ENCODE results near the gene KRT10. TPM values are rescaled to one million over a fixed set of nuclear protein-coding genes. Genes with fewer than 3 reads are reported as not detected.

The KRT10 gene
- polyA plus RNA-seq, 1 donor (not counting 4 experiments of a cell fraction or from before 2014, with no cell fraction given), result 67.9 TPM

- DNase-seq (ENCODE audit: low read depth, low spot score), result no peak
- H4K20me1 ChIP-seq (ENCODE audit: control insufficient read depth, extremely low read depth, insufficient read depth, low read length), result no peaks in the 10 kb centered on the region
- no peaks in the 10 kb centered on the region for H3K27me3 ChIP-seq (ENCODE audit: control insufficient read depth, extremely low read depth, insufficient read depth, low read length)
- no peaks in the 10 kb centered on the region for H3K9me3 ChIP-seq (ENCODE audit: control insufficient read depth, low read depth, low read length)
- peaks cover 12% of the 10 kb centered on the region for H3K79me2 ChIP-seq (ENCODE audit: control insufficient read depth, insufficient read depth, low read length)
- peak overlapping the region; percentile 60 for H3K27ac ChIP-seq (ENCODE audit: control insufficient read depth, insufficient read depth, low read length)
- no peak for FAIRE-seq
- TF ChIP-seq EZH2 (IDR thresholded peaks at IDR 0.05; ENCODE audit: low read length) (no peak), CTCF (optimal IDR thresholded peaks at IDR 0.05 in 1 of 3, IDR thresholded peaks at IDR 0.05 in 1 of 3, conservative IDR thresholded peaks at IDR 0.05 in 1 of 3; ENCODE audit: extremely low read depth in 1 of 3, insufficient read depth in 2 of 3, low read length in 3 of 3) (no peak)
- H3K4me2 ChIP-seq (ENCODE audit: control insufficient read depth, extremely low read depth, insufficient read depth, low read depth, low read length), result peak overlapping the region; percentile 75
- H3K4me3 ChIP-seq (ENCODE audit: control insufficient read depth in 2 of 3, extremely low read depth in 1 of 3, insufficient read depth in 2 of 3, low read depth in 1 of 3, low read length in 3 of 3), result peak overlapping the region; percentile 61 to 88 (median 68)
- H3K4me1 ChIP-seq (ENCODE audit: control insufficient read depth, extremely low read depth, insufficient read depth, low read length), result peaks cover 17% of the 10 kb centered on the region
- dilution Hi-C loops (cut with MboI; ENCODE audit: extremely low pct_ligation_motif_present, low sequenced_read_pairs), result no loop called here
- H3K36me3 ChIP-seq (ENCODE audit: control insufficient read depth in 2 of 2, extremely low read depth in 1 of 2, insufficient read depth in 2 of 2, low read length in 2 of 2), result peaks cover 4 to 8% of the 10 kb centered on the region in 2 experiments
- H3K9ac ChIP-seq (ENCODE audit: control insufficient read depth, extremely low read depth, insufficient read depth, low read length), result peak overlapping the region; percentile 74
- H3K9me1 ChIP-seq (ENCODE audit: control insufficient read depth, extremely low read depth, insufficient read depth, low read length), result no peaks in the 10 kb centered on the region
- H2AFZ ChIP-seq (ENCODE audit: control insufficient read depth, low read length), result peak overlapping the region; percentile 72
These were observed 2.8 kb downstream of the KRT10 start for GRCh38 chr17:40819528-40820125.

- Histone ChIP-seq H3K9ac (ENCODE audit: control insufficient read depth, extremely low read depth, insufficient read depth, low read length) (peak overlapping the region; percentile 74), H2AFZ (ENCODE audit: control insufficient read depth, low read length) (peak overlapping the region; percentile 72), H3K4me1 (ENCODE audit: control insufficient read depth, extremely low read depth, insufficient read depth, low read length) (peaks cover 13% of the 10 kb centered on the region), H3K9me1 (ENCODE audit: control insufficient read depth, extremely low read depth, insufficient read depth, low read length) (no peaks in the 10 kb centered on the region), H3K79me2 (ENCODE audit: control insufficient read depth, insufficient read depth, low read length) (peaks cover 12% of the 10 kb centered on the region), H3K27me3 (ENCODE audit: control insufficient read depth, extremely low read depth, insufficient read depth, low read length) (no peaks in the 10 kb centered on the region), H3K4me3 (ENCODE audit: control insufficient read depth in 2 of 3, extremely low read depth in 1 of 3, insufficient read depth in 2 of 3, low read depth in 1 of 3, low read length in 3 of 3) (peak overlapping the region; percentile 61 to 88 (median 82)), H3K27ac (ENCODE audit: control insufficient read depth, insufficient read depth, low read length) (peak overlapping the region; percentile 60), H4K20me1 (ENCODE audit: control insufficient read depth, extremely low read depth, insufficient read depth, low read length) (no peaks in the 10 kb centered on the region), H3K36me3 (ENCODE audit: control insufficient read depth in 2 of 2, extremely low read depth in 1 of 2, insufficient read depth in 2 of 2, low read length in 2 of 2) (peaks cover 4 to 8% of the 10 kb centered on the region in 2 experiments), H3K9me3 (ENCODE audit: control insufficient read depth, low read depth, low read length) (no peaks in the 10 kb centered on the region), H3K4me2 (ENCODE audit: control insufficient read depth, extremely low read depth, insufficient read depth, low read depth, low read length) (peak overlapping the region; percentile 90)
- TF ChIP-seq EZH2 (IDR thresholded peaks at IDR 0.05; ENCODE audit: low read length), result no peak
- no peak for TF ChIP-seq CTCF (optimal IDR thresholded peaks at IDR 0.05 in 1 of 3, IDR thresholded peaks at IDR 0.05 in 1 of 3, conservative IDR thresholded peaks at IDR 0.05 in 1 of 3; ENCODE audit: extremely low read depth in 1 of 3, insufficient read depth in 2 of 3, low read length in 3 of 3)
- dilution Hi-C loops (cut with MboI; ENCODE audit: extremely low pct_ligation_motif_present, low sequenced_read_pairs), result no loop called here
- DNase-seq (ENCODE audit: low read depth, low spot score), result no peak
- FAIRE-seq, result no peak
These were observed 3.5 kb downstream of the KRT10 start for GRCh38 chr17:40818733-40819527.

Measured in keratinocyte (primary cell).